Endodermal cell (in vitro differentiated cells): Measurements from ENCODE around the gene DGLUCY. TPM values are rescaled to one million over a fixed set of nuclear protein-coding genes. Genes with fewer than 3 reads are reported as not detected.

ENCODE experiments used
- DNase-seq: peaks from one replicate; pipeline ENCODE4 v3.0.0-alpha.2; 2017
- H3K27ac ChIP-seq: 2 replicates; pipeline ENCODE4 v1.5.1; 2013; ENCODE audit warnings: mild to moderate bottlenecking, low read depth, low read length, moderate library complexity
- H3K27me3 ChIP-seq: 2 replicates; pipeline ENCODE4 v1.6.1; 2013; ENCODE audit warnings: mild to moderate bottlenecking, low read length, moderate library complexity; ENCODE audit not compliant: insufficient read depth, control insufficient read depth, poor library complexity, severe bottlenecking
- H3K36me3 ChIP-seq: 2 replicates; pipeline ENCODE4 v1.7.0; 2013; ENCODE audit warnings: mild to moderate bottlenecking, low read length, moderate library complexity; ENCODE audit not compliant: control insufficient read depth, insufficient read depth
- H3K4me1 ChIP-seq: one replicate; pipeline ENCODE4 v1.7.0; 2013; ENCODE audit warnings: low read length; ENCODE audit not compliant: control insufficient read depth, insufficient read depth
- H3K4me3 ChIP-seq: 2 replicates; pipeline ENCODE4 v1.5.1; 2013; ENCODE audit warnings: mild to moderate bottlenecking, low read length, moderate library complexity
- H3K9ac ChIP-seq: 2 replicates; pipeline ENCODE4 v1.6.1; 2013; ENCODE audit warnings: mild to moderate bottlenecking, low read length, moderate library complexity; ENCODE audit not compliant: poor library complexity, severe bottlenecking; ENCODE audit errors: extremely low read depth
- H3K9me3 ChIP-seq: 2 replicates; pipeline ENCODE4 v1.6.1; 2013; ENCODE audit warnings: mild to moderate bottlenecking, low read length, moderate library complexity; ENCODE audit not compliant: control insufficient read depth
- H3K27ac Mint-ChIP-seq: 2 replicates; pipeline ENCODE4 v1.8.0; 2020; ENCODE audit warnings: mixed read lengths
- H3K27me3 Mint-ChIP-seq: 2 replicates; pipeline ENCODE4 v1.8.0; 2021; ENCODE audit warnings: mild to moderate bottlenecking, mixed read lengths; ENCODE audit not compliant: insufficient read depth
- H3K36me3 Mint-ChIP-seq: 2 replicates; pipeline ENCODE4 v1.8.0; 2020; ENCODE audit warnings: low read depth, mixed read lengths
- H3K4me1 Mint-ChIP-seq: 2 replicates; pipeline ENCODE4 v1.8.0; 2020; ENCODE audit warnings: mixed read lengths
- H3K4me3 Mint-ChIP-seq: 2 replicates; pipeline ENCODE4 v1.8.0; 2020; ENCODE audit warnings: mild to moderate bottlenecking, moderate library complexity, mixed read lengths
- H3K9me3 Mint-ChIP-seq: 2 replicates; pipeline ENCODE4 v1.8.0; 2020; ENCODE audit warnings: mild to moderate bottlenecking, mixed read lengths
- CTCF ChIP-seq: fragments of 200-600 bp; sonication (generic); conservative IDR thresholded peaks from 2 replicates; pipeline ENCODE4 v1.5.0; 2021; ENCODE audit warnings: antibody characterized with exemption, mild to moderate bottlenecking
- WGBS, 2 experiments: methylation state at CpG; one replicate each; pipeline versions ENCODE4 v1.1.5 to v1.1.7; 2013; ENCODE audit warnings: missing lambda C conversion rate in 2 of 2, mixed read lengths in 1 of 2; ENCODE audit not compliant: insufficient coverage in 1 of 2, insufficient read length in 1 of 2; 5-methylcytosine and 5-hydroxymethylcytosine counted together
- total RNA-seq, 2 donors: library from RNA; stranded (reverse); fragmentation: NEBNext Ultra II Directional in 1 of 2; extraction: Animal tissue kit (Norgen Biotek cat#: 25700) in 1 of 2; gene quantifications; 2 replicates in 1 of 2; 3 replicates in 1 of 2; pipeline ENCODE4 v1.2.1, GENCODE V29; 2021

The DGLUCY gene
- total RNA-seq, 2 donors from 2014 or later, result 26.7 to 33.9 TPM

GRCh38 chr14:91255026-91255695 lies 141.3 kb downstream of the DGLUCY start:
- peaks cover 5% of the 10 kb centered on the region for H3K4me1 ChIP-seq
- H3K9me3 Mint-ChIP-seq, result no peaks in the 10 kb centered on the region
- H3K4me3 Mint-ChIP-seq, result peak overlapping the region; percentile 66
- no peaks in the 10 kb centered on the region for H3K36me3 ChIP-seq
- no peaks in the 10 kb centered on the region for H3K27me3 ChIP-seq
- peaks cover 19% of the 10 kb centered on the region for H3K27me3 Mint-ChIP-seq
- DNase-seq, result peak; percentile 59
- H3K36me3 Mint-ChIP-seq, result no peaks in the 10 kb centered on the region
- H3K9ac ChIP-seq, result no peak overlapping the region
- no peak overlapping the region for H3K4me3 ChIP-seq
- H3K9me3 ChIP-seq, result no peaks in the 10 kb centered on the region
- H3K27ac Mint-ChIP-seq, result no peak overlapping the region
- TF ChIP-seq CTCF, result peak; percentile 40
- WGBS, 2 experiments, result 84 to 95% methylated on average over 6 to 9 of the region's 9 CpGs
- no peak overlapping the region for H3K27ac ChIP-seq
- peaks cover 22% of the 10 kb centered on the region for H3K4me1 Mint-ChIP-seq

DNA sequence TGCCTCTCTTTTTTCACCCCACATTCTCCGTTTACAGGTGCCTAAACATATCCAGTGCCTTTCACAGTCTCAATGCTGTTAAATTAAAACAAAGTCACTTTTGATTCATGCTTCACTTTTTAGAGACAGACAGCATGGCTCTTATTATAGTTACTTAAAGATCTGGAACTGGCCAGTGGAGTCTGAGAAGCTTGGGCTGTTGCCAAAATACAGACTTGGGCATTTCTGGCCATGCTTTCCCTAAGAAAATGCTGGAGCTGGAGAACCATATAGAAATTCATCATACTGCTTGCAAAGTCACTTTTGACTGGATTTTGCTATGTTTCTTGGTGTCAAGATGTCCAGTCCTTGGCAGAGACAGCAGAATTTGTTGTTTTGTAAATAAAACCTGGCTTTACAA lies 142.8 kb downstream of the DGLUCY start:
- no peaks in the 10 kb centered on the region for H3K9me3 Mint-ChIP-seq
- Histone ChIP-seq H3K4me3 (no peak overlapping the region), H3K4me1 (peaks cover 5% of the 10 kb centered on the region), H3K9me3 (no peaks in the 10 kb centered on the region), H3K36me3 (no peaks in the 10 kb centered on the region), H3K27ac (no peak overlapping the region), H3K9ac (no peak overlapping the region), H3K27me3 (no peaks in the 10 kb centered on the region)
- DNase-seq, result no peak
- H3K4me1 Mint-ChIP-seq, result peaks cover 22% of the 10 kb centered on the region
- no peak overlapping the region for H3K4me3 Mint-ChIP-seq
- WGBS, 2 experiments, result 86 to 90% methylated on average over 1 of the region's 1 CpG
- TF ChIP-seq CTCF, result no peak
- H3K27me3 Mint-ChIP-seq, result peaks cover 15% of the 10 kb centered on the region
- no peak overlapping the region for H3K27ac Mint-ChIP-seq
- no peaks in the 10 kb centered on the region for H3K36me3 Mint-ChIP-seq

- peak; percentile 80 for DNase-seq
- Mint-ChIP-seq H3K27ac (no peak overlapping the region), H3K27me3 (peaks cover 10% of the 10 kb centered on the region), H3K4me3 (no peak overlapping the region), H3K4me1 (peaks cover 22% of the 10 kb centered on the region), H3K36me3 (no peaks in the 10 kb centered on the region), H3K9me3 (no peaks in the 10 kb centered on the region)
- H3K36me3 ChIP-seq, result no peaks in the 10 kb centered on the region
- no peak overlapping the region for H3K4me3 ChIP-seq
- no peak overlapping the region for H3K27ac ChIP-seq
- H3K9me3 ChIP-seq, result no peaks in the 10 kb centered on the region
- no peak for TF ChIP-seq CTCF
- no peaks in the 10 kb centered on the region for H3K27me3 ChIP-seq
- H3K9ac ChIP-seq, result no peak overlapping the region
- peaks cover 5% of the 10 kb centered on the region for H3K4me1 ChIP-seq
- WGBS, 2 experiments, result 57 to 74% methylated on average over 6 to 8 of the region's 8 CpGs
Measured at GRCh38 chr14:91257328-91258010, 143.6 kb downstream of the DGLUCY start.
